Hematopoietic multipotent progenitor cell (in vitro differentiated cells): Measurements from ENCODE around the gene BMP8B. TPM values are rescaled to one million over a fixed set of nuclear protein-coding genes. Genes with fewer than 3 reads are reported as not detected.
"Not testable (repeated sequence)": the region's sequence is repeated elsewhere in the genome, so short reads cannot be mapped to it uniquely, and the experiment has no call there.

Experiments used
- DNase-seq, 3 donors: peaks; one replicate each; pipeline ENCODE4 v3.0.0-alpha.2; 2011 to 2015; ENCODE audit warnings: low read depth in 2 of 3, low spot score in 2 of 3
- total RNA-seq: library from RNA; depleted of rRNA; stranded (reverse); fragments of >200 nt; gene quantifications from one replicate; pipeline ENCODE4 v1.2.3, GENCODE V29; 2012

BMP8B gene
- total RNA-seq, 1 donor, result 0.27 TPM

GRCh38 chr1:39816415-39817090 is 27.9 kb upstream of the BMP8B start:
- peak; percentile 41 to 75 (median 66) for DNase-seq

DNA sequence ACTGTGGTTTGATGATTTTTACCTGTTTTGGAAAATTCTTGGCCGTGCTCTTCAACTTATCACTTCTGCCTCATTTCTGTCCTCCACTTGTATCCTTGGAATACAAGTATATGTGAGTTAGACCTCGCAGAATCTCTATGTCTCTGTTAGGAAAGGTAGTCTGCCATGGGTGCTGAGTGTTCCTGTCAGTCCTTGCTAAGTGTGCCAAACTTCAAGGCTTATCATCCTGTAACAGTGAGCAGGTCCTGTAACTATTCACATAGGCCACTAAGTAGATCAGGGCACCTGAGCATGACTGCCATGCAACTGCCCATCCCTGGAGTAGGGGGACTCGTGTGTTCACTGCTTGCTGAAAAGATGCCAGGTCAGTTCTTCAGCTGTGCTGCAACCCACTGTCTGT is 24.2 kb upstream of the BMP8B start:
- DNase-seq, result no peak

DNA sequence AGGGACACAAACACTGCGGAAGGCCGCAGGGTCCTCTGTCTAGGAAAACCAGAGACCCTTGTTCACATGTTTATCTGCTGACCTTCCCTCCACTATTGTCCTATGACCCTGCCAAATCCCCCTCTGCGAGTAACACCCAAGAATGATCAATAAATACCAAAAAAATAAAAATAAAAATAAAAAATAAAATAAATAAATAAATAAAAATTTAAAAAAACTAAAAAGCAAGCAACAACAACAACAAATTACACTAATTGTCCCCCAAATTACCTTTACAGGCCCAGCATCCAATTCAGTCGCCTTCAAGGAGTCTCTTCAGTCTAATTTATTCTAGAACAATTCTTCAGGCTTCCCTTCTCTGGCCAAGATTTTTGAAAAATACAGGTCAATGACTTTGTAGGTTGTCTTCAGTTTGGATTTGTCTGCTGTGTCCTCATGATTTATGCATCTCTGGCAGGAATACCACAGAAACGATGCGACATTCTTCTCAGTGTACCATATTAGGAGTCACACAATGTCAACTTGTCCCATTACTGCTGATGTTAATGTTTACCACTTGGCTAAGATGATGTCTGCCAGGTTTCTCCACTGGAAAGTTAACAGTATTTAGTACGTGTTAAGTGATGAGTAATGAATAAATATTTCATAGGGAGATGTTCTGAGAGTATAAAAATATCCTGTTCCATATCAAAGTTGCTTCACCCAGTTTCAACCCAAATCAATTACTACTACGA is 20.3 kb upstream of the BMP8B start:
- DNase-seq, result no peak

GRCh38 chr1:39805385-39805784 is 16.7 kb upstream of the BMP8B start:
- no peak for DNase-seq

DNA sequence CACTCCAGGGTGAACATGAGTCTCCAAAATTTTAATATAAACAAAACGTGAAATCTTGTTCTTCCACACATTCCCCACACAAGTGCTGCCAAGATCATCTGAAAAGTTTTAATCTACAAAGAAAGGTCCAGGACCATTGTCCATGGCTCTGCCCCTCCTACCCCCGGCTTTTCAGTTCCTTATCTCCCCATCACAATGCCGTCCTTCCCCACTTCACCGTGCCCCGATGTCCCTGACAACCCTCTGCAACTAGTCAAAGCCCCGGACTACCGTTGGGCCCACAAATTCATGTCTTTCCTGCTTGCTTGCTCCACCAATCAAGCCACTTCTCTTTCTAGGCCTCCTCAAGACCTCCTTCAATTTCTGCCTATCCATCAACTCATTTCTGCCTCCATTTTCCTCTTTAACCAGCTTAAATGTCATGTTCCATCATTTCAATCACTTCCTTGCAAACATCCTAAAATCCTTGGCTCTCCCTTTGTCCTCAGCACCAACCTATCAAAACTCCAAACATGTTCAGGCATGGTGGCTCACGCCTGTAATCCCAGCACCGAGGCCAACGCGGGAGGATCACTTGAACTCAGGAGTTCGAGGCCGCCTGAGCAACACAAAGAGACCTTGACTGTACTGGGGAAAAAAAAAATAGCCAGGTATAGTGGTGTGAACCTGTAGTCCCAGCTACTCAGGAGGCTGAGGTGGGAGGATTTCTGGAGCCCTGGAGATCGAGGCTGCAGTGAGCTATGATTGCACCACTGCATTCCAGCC is 14.0 kb upstream of the BMP8B start:
- DNase-seq, result no peak

DNA sequence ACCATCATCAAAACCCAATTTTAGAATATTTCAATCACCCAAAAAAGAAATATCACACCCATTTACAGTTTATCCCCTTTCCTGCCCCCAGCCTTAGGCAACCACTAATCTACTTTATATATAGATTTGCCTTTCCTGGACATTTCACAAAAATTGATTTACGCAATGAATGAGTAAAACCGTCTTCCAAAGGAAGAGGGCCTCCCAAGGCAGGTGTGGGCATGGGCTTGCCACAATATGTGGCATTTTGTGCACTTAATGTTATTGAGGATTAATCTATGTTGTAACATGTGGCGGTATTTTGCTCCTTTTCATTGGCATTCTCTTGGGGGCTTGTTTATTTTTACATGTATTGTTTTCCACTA is 11.8 kb upstream of the BMP8B start:
- DNase-seq, result no peak

- peak in 2 of 3 donors; percentile 31 to 54 for DNase-seq
Observed at GRCh38 chr1:39799770-39800470, 11.3 kb upstream of the BMP8B start.

DNA sequence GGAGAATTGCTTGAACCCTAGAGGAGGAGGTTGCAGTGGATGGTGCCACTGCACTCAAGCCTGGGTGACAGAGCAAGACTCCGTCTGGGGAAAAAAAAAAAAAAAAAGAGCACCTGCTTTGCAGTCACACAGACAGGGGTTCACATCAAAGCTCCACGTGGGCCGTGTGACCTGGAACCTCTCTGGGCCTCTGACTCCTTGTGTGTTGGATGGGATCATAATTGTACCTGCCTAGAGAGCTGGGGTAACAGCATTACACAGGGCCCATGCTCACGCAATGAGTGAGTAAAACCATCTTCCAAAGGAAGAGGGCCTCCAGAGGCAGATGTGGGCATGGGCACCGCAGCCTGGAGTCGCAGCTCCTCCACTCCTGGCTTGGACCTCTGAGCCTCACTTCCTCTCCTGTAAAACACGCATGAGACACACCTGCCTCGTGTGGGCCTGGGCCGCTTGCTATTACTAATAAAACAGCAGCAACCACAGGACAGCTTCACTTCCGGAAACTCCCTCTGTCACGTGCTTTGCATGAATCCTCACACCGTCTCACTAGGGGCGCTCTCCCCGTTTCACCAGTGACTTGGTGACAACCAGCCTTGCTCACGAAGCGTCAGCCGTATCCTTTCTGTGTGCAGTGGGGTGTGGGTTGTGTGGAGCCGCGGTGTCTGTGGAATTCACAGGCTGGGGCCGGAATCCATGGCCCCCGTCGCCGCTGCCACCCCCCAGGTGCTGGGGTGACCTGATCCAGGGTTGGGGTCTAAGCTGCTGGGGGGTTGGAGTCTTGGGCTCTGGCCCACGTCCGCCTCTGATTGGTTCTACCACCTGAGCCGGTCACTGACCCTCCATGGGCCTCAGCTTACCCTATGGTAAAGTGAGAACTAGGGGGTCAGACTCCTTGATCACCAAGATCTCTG is 10.4 kb upstream of the BMP8B start:
- DNase-seq, result peak; percentile 62 to 95 (median 93)

DNA sequence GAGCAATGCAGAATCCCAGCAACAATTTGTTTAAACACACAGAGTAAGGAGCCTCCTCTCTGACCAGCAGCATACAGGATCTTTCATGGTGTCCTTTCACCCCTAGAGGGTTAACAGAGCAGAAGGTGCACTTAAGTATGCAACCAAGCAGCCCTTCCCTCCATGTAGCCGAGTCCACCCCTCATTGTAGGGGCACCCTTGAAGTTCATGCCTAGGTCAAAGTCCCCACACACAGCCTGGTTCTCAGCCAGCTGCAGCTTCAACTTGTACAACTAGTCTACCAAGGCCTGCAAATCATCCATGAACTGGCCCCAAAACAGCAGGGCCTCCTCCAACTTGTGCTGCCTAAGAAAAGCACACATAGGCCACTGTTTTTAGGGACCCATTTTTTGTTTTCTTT is 7.0 kb upstream of the BMP8B start:
- no peak for DNase-seq

DNA sequence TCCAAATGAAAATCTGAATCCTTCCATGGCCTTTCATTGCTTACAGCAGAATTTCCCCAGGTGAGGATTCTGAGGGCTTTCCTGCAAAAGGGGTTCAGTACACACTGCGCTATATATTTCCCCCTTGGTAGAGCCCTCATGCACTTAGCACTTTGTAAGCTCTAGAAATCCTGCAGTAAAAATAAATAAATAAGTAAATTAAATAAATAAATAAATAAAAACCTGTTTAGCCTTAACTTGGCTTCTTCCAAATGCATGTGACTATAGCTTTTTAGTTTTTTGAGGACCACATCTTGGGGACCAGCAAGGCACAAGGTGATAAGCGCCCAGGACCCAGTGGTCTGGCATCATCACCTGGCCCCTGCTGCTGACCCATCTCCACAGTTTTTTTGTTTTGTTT is 3.2 kb upstream of the BMP8B start:
- no peak for DNase-seq

DNA sequence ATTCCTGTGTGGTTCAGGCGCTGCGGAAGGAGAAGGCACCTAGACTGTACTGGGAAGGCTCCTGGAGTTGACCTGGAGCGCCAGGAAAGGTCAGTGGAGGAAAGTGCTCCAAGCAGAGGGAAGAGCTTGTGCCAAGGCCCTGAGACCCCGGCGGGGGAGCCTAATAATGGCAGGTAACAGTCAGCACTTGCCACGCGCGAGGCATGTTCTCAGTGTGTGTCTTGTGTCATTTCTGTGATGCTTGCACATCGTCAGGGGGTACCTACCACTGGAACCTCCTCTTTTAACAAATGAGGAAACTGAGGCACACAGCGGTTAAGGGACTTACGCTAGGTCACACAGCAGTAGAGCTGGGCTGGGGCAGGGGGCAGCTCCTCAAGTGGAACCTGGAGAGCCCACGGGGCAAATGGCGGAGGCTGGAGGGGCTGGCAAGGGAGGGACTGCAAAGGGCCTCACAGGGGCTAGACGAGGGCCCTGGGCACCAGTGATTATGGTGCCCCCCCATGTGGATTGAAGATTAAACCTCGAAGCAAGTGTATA is 976 bp upstream of the BMP8B start:
- no peak for DNase-seq

- peak in 1 of 3 donors; percentile 8 for DNase-seq
Observed at GRCh38 chr1:39788426-39788757, 273 bp downstream of the BMP8B start.

DNA sequence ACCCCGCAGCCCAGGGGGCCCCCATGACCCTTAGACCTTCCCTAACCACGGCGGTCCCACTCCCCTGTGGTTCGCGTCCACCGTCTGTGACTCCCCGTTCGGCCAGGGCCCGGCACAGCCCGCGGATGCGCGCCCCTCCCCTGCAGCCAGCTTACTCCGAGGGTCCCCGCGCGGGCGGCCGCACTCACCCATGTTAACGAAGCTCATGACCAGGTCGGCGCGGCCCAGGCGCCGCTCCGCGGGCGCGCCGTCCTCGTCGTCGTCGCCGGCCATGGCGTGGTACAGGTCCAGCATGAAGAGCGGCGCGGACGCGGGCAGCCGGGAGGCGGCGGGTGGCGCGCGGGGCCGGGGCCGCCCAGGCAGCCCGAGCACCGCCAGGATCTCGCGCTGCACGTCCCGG is 701 bp downstream of the BMP8B start:
- DNase-seq, result not testable (repeated sequence)

DNA sequence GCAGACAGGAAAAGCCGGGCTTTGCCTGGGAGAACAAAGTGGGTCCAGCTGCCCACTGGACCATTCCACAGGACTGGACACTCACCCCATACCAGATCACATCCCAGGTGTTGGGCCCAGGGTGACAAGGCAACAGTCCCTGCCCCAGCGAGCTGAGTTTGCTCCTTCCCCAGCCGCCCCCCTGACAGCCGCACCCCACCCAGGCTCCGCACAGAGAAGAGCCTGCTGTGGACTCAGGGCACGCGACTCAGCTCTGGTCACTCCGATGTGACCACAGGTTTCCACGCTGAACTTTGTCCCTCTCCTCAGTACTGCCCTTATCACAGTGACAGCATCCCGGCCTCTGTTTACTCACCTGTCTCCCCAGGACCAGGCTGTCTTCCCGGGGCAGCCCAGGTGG is 1.2 kb downstream of the BMP8B start:
- no peak for DNase-seq

DNA sequence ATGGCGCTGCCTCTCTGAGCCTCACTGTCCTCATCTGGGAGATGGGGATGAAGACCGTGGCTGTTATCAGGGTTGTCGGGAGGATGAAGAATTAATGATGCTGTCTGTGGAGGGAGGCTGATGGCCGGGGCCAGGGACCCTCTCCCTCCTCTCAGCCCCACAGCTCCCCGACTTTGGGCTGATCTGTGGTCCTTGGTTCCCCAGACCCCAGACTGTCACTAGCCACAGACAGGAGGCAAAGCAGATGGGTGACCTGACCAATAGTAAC is 1.6 kb downstream of the BMP8B start:
- not testable (repeated sequence) for DNase-seq

GRCh38 chr1:39786303-39787107 is 2.2 kb downstream of the BMP8B start:
- not testable (repeated sequence) for DNase-seq

DNA sequence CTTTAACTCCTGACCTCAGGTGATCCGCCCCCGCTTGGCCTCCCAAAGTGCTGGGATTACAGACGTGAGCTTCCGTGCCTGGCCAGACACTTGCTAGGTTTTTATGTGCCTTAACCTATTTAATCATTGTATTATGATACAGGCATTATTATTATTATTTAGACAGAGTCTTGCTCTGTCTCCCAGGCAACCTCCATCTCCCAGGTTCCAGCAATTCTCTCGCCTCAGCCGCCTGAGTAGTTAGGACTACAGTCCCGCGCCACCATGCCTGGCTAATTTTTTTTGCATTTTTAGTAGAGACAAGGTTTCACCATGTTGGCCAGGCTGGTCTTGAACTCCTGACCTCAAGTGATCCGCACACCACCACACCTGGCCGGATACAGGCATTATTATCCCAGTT is 6.0 kb downstream of the BMP8B start:
- DNase-seq, result not testable (repeated sequence)

DNA sequence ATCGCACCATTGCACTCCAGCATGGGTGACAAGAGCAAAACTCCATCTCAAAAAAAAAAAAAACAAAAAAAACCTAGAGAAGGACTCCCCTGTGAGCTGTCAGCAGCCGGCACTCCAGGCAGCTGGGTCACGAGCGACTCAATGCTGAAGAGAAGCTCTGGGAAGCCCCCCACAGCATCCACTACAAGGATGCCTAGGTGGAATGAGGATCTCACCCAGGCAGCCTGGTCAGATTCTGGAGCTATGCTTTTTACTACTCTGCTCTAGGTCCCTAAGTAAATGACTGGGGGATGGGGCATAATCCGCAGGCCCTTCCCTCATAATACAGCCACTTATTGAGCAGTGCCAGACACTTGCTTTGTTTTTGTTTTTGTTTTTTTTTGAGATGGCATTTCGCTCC is 6.6 kb downstream of the BMP8B start:
- no peak for DNase-seq

DNA sequence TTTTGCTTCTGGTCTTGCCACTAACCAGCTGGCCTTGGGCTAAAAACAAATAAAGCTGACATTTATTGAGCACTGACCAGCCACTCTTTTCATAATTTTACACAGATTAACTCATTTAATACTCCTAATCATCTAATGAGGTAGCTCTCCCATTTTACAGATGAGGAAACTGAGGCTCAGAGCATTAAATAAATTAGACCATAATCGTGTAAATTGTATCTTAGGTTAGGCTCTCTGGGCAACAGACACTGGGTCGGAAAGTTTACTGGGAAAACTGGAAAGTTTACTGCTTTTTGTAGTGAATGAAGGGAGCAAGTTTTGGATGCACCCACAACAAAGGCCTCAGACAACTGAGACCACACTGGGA is 7.3 kb downstream of the BMP8B start:
- no peak for DNase-seq
